HG03135 (cell line): Measurements from ENCODE around the gene PREB.
"Not testable (repeated sequence)": the region's sequence is repeated elsewhere in the genome, so short reads cannot be mapped to it uniquely, and the experiment has no call there.

Experiments
- ATAC-seq: cut with Tn5 transposase; IDR thresholded peaks from one replicate; pipeline ENCODE4 v1.9.1; 2021; ENCODE audit warnings: mild to moderate bottlenecking, moderate library complexity; ENCODE audit not compliant: unreplicated experiment

Gene PREB

DNA sequence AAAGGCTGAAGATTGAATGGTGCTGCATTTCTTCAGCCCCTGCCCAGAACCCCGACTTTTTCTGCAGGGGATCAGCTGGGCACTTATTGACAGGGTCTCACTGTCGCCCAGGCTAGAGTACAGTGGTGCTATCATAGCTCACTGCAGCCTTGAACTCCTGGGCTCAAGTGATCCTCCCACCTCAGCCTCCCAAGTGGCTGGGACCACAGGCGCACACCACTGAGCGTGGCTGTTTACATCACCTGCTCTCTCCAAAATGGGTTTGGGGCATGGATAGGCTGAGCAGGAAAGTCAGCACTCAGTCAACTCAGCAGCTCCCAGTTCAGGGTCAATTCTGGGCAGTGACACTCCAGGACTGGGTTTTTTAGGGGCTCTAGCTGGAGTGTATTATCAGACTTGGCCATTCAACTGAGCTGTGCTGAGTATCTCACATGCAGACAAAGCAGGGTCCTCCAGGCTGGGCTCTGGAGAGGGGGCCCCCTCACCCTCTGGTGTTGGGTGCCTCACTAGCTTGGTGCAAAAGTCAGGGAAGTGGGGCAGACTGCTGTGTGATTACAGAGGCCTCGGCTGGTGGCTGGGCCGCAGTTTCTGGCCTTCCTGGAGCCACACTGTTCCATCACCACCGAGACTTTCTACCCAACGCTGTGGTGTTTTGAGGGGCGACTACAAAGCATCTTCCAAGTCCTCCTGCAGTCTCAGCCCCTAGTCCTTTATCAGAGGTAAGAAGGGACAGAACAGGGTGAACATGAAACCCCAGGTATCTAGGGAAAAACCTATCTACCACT, 6.4 kb downstream of the PREB start:
- no peak for ATAC-seq

DNA sequence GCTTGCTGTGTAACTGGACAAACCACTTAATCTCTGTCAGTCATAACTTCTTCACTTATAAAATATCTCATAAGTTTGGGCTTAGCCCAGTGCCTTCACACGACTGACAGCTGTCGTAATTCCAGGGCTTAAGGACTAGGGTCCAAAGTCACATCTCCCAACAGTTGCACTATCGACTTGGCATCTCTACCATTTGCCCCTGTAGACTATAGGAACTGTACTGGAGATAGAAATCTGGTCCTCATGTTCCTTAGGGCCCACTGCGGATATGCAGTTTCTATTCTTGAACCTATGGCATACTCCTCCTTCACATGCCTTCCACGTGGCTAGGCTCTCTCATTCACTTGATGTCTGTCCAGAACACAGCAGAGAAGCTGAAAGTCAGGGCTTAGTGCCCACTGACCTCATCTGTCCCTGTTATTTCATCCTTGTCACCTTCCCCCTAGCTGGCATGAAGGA, 8.2 kb downstream of the PREB start:
- ATAC-seq, result no peak

DNA sequence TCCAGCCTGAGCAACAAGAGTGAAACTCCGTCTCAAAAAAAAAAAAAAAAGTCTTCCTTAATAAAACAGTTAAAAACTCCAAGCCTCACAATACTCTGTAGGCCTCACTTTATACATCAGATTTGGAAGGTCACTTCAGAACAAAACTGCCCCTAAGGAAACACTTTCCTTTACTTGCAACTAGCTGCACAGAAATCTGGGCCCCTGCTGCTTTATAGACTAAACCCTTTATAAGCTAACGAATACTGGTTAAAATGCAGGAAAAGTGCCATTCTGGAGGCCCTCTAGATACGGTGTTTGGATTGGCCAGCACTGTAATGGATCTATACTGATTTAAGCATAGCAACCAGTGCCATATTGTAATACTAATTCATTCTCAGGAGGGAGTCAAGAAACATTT, 9.3 kb downstream of the PREB start:
- ATAC-seq, result no peak

DNA sequence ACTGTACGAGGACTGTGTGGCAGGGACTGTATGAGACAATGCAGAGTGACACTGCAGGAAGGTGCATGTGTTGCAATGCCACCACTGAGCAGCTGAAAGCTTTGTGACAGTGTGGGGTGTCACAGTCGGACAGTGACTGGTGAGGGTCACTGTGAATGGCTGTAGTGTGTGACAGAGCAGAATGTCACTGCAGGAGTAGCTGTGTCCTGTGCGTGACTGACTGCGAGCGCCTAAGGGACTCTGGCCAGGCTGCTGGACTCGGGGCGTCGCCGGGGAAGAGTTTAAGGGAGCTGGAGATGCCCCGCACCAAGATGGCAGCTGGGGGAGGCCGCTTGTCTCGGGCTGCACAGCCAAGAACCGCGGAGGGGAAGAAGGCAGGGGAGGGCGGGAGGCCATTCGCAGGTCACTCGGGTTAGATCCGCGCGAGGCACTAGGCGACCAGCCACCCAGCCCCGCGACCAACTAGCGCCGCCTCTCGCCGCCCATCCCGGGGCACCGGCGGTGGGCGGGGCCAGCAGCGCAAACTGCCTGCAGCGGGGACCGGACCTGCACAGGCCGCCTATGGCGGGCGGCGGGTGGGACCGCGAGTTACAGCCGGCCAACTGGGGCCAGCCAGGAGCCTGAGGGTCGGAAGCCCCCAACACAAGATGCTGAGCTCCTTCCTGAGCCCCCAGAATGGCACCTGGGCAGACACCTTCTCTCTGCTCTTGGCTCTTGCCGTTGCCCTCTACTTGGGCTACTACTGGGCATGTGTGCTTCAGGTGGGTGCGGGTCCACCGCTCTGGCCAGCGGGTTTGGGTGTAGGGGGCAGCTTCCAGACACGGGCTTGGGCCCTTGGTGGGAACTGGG, 10.9 kb downstream of the PREB start, which contains the start of gene ABHD1:
Gene ABHD1, plus strand, starts transcription at position 514 of the 849 bp plus-strand sequence. Its CDS starts 134 bp downstream, at position 648.
- no peak for ATAC-seq

DNA sequence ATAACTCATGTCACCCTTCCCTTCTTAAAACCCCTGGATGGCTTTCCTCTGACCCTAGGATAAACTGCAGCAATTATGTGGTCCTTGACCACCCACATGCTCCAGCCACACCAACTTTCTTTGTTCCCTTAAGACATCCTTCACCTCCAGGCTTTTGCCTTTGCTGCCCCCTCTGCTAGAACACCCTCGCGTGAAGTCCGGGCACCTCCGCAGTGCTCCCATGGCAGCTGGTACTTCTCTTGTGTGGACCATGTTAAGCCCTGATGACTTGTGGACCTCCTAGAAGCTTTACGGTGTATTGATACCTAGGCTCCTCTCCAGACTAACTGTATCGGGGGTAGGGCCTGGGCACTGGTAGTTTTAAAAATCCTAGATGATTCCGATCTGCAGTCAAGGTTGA, 11.6 kb downstream of the PREB start:
- no peak for ATAC-seq

DNA sequence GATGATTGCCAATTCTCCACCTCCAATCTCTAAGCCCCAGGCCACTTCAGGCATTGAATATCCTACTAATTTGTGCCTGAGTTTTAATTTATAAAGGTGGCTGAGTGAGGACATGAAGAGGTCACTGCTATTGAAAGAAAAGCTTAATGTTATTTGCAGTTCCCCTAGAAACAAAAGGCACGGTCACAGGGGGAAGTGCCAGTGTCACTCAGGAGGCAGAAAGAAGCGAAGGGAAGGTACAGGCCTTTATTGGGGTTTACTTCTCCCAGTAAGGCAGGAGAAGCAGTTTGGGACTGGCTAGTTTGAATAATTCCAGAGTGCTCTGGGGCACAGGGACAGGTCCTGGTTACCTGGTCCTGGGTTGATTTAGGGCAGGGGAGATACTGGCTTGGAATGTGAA, 12.5 kb downstream of the PREB start:
- ATAC-seq, result no peak

DNA sequence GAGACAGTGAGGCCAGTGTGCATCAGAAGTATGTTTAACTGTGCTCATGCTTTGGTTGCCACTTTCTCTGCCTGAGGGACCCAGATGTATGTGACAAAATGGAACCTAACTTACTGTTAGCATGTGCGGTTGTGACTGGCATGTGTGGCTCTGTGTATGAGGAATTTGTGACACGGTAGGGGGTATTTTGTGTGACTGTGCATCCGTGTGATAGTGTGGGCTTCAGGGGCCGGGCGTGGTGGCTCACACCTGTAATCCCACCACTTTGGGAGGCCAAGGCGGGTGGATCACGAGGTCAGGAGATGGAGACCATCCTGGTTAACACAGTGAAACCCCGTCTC, 15.1 kb downstream of the PREB start:
- not testable (repeated sequence) for ATAC-seq

DNA sequence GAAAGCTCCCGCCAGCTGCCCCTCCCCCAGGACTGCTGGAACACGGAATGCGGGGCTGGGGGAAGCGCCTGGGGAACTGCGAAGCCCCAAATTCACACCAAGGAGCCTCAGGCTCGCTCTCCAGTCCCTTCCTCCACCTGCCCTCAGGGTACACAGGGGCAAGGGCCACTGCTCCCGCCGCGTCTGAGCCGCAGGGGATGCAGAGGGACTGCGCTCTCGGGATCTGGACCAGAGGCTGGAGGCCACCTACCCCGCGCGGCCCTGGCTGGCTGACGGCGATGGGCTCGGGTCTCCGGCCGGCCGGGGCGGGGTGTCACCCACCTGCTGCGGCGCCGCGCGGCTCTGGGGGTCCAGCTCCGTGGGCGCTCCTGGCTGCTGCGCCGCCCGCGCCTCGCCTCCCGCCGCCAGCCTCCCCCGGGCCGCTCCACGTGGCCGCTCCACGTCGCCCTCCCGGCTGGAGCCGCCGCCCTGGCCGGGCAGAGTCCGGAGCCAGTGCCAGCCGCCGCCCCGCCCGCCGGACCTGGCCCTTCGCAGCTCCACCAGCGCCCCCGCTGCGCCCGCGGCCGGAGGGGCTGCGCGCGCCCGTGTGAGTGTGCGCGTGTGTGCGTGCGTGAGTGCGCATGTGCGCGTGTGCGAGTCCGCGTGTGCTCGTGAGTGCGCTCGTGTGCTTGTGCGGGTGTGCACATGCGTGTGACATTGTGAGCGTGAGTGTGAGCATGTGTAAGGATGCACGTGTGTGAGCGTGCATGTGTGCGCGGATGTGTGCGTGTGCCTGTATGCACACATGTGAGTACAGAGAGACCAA, 15.7 kb downstream of the PREB start, which contains the start of gene CGREF1:
Gene CGREF1, minus strand, starts transcription at position 604 of the 805 bp plus-strand sequence. CDS start 14,762 bp downstream, outside the sequence.
- no peak for ATAC-seq

DNA sequence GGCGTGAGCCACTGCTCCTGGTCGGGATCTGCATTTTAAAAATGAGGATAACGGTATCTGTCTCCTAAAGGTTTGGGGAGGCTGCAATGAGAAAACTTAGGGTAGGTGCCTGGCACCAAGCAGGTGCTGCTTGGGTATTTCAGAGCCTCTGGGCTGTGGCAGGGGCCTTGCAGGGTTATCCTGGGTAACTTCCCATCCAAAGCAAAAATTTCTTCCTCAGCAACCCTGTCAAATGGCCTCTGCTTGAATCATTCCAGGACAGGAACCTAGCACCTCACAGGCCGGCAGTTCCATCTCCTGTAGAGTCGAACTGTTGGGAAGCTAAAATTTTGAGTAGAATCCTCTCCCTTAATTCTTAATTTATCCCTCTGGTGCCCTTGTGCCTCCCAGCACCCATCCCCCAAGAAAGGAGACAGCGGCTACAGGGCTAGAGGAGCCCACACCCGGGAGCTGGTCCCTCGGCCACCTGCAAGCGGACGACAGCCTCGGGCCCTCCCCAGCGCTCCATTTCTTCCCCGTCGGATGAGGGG, 16.4 kb downstream of the PREB start:
- ATAC-seq, result no peak

DNA sequence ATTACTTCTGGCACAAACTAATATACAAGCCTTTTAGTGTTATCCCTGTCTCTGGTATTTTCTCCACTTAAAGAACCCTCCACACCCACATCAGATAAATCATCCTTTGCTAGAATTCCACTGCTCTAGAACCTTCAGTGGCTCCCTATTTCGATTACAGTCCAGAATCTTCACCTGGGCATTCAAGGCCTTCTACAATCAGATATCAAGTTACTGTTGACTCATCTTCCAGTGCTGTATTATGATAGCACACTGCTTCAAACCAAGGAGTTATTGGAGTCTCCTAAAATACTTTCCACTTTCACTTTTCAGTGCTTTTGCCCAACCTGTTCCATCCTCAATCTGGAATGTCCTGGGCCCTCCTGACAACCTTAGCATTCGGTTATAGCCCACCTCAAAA, 18.9 kb downstream of the PREB start:
- ATAC-seq, result no peak

DNA sequence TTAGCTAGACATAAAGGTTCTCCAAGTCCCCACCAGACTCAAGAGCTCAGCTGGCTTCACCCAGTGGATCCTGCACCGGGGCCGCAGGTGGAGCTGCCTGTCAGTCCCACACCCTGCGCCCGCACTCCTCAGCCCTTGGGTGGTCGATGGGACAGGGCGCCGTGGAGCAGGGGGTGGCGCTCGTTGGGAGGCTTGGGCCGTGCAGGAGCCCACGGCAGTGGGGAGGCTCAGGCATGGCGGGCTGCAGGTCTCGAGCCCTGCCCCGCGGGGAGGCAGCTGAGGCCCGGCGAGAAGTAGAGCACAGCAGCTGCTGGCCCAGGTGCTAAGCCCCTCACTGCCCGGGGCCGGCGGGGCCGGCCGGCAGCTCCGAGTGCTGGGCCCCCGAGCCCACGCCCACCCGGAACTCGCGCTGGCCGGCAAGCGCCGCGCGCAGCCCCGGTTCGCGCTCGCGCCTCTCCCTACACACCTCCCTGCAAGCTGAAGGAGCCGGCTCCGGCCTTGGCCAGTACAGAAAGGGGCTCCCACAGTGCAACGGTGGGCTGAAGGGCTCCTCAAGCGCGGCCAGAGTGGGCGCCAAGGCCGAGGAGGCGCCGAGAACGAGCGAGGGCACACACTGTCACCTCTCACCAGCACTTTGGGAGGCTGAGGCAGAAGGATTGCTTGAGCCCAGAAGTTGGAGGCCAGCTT, 22.9 kb downstream of the PREB start:
- ATAC-seq, result not testable (repeated sequence)

DNA sequence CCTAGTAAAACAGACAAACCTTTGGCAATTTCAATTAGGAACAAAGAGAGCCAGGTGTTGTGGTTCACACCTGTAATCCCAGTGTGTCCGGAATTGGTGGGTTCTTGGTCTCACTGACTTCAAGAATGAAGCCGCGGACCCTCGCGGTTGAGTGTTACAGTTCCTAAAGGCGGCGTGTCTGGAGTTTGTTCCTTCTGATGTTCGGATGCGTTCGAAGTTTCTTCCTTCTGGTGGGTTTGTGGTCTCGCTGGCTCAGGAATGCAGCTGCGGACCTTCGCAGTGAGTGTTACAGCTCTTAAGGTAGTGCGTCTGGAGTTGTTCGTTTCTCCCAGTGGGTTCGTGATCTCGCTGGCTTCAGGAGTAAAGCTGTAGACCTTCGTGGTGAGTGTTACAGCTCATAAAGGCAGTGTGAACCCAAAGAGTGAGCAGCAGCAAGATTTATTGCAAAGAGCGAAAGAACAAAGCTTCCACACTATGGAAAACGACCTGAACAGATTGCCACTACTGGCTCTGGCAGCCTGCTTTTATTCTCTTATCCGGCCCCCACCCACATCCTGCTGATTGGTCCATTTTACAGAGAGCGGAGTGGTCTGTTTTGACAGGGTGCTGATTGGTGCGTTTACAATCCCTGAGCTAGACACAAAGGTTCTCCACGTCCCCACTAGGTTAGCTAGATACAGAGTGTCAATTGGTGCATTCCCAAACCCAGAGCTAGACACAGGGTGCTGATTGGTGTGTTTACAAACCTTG, 23.7 kb downstream of the PREB start:
- ATAC-seq, result not testable (repeated sequence)

DNA sequence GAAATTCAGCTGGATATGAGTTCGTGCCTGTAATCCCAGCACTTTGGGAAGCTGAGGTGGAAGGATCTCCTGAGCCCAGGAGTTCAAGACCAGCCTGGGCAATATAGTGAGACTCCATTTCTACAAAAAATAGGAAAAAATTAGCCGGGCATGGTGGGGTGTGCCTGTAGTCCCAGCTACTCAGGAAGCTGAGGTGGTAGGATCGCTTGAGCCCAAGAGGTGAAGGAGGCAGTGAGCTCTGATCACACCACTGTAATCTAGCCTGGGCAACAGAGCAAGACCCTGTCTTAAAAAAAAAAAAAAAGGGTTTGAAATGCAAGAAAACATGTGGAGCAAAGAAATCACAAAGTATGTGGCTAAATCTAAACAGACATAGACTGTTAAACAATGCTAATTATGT, 25.4 kb downstream of the PREB start:
- ATAC-seq, result no peak

DNA sequence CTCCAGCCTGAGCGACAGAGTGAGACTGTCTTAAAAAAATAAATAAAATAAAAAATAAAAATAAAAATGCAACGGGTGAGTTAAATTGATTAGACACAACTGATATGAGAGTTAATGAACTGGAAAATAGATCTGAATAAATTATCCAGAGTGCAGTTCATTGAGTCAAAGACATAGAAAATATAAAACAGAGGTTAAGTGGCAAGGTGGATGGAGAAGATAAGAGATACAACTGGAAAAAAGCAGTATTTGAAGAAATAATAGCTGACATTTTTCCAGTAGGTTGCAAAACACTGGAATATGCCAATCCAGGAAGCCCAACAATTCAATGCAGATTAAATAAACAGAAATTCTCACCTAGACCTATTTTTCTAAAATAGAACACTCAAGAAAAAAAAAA, 26.2 kb downstream of the PREB start:
- no peak for ATAC-seq

DNA sequence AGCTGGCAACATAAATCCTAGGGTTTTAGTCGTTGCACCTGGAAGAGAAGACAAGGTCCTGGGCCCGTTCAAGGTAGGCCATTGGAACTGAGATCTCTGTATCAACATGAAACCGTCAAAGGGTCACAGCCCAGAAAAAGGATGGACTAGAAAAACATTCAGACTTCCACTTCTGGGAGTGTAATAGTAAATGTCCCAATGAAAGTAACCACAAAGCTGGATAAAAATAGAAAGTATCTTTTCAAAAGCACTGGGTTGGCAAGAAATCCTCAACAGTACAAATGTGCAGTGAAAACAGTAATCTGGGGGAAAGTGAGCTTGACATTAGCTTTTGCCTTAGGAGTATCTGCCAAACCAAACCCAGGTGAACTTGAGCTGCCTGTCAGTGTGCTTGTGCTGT, 28.5 kb downstream of the PREB start:
- no peak for ATAC-seq

DNA sequence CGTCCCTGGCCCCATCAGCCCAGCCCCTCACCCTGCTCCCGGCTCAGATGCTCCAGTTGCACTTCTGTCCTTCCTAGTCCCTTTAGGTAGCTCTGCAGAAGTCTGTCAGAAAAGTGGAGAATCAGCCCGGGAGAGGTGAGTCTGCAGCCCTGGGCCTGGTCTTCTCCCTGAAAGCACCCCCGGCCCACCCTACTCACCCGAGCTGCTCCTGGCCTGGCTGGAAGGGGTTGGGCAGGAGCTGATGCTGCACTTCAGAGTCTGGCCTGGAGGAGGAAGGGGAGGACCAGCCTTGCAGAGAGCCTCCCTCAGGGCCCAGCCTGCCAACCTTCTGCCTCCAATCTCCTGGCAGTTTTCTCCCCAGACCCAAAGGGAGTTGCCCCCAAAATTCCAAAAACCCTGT, 32.1 kb downstream of the PREB start:
- no peak for ATAC-seq

DNA sequence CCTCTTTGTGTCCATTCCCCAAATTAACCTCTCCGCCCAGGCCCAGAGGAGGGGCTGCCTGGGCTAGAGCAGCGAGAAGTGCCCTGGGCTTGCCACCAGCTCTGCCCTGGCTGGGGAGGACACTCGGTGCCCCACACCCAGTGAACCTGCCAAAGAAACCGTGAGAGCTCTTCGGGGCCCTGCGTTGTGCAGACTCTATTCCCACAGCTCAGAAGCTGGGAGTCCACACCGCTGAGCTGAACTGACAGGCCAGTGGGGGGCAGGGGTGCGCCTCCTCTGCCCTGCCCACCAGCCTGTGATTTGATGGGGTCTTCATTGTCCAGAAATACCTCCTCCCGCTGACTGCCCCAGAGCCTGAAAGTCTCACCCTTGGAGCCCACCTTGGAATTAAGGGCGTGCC, 34.4 kb downstream of the PREB start:
- no peak for ATAC-seq

DNA sequence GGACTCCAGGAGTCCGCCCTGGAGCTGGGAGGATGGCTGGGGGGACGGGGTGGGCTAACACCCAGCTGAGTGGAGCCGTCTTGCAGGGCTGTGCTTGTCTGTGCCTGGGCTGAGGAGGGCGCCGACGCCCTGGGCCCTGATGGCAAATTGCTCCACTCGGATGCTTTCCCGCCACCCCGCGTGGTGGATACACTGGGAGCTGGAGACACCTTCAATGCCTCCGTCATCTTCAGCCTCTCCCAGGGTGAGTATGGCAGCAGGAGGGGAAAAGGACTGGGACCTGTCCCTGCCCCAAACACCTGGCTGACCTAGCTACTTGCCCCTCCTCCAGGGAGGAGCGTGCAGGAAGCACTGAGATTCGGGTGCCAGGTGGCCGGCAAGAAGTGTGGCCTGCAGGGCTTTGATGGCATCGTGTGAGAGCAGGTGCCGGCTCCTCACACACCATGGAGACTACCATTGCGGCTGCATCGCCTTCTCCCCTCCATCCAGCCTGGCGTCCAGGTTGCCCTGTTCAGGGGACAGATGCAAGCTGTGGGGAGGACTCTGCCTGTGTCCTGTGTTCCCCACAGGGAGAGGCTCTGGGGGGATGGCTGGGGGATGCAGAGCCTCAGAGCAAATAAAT, 35.0 kb downstream of the PREB start:
- ATAC-seq, result no peak

DNA sequence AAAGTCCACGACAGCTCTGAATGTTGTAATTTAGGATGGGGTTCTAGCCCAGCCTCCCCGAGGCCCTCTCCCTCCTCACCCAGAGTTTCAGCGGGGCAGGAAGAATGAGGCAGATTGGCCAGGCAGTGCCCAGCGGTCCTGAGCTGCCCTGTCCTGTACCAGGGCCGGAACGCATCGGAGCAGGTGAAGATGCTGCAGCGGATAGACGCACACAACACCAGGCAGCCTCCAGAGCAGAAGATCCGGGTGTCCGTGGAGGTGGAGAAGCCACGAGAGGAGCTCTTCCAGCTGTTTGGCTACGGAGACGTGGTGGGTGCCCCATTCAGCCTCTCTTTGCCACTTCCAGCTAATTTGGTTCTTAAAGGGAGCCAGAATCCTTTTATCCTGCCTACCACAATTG, 37.1 kb downstream of the PREB start:
- ATAC-seq, result no peak
